ENCODE results near the gene PKNOX2.

GRCh38 chr11:125423247-125423849, 258.8 kb downstream of the PKNOX2 start:
- TF ChIP-seq CTCF (IDR thresholded peaks at IDR 0.05; ENCODE audit: low read depth, low read length, poor library complexity, severe bottlenecking) (peak; percentile 75), EZH2phosphoT487 (IDR thresholded peaks at IDR 0.05; ENCODE audit: borderline replicate concordance, low read length) (no peak)

Measured in DOHH2 (cell line).